VCaP (cell line): ENCODE data around the gene NCKAP5L.

Source experiments
- H3K27ac ChIP-seq: fragments of 450-650 bp; 2 replicates; pipeline ENCODE4 v1.5.1; 2017
- TF ChIP-seq, protein P1 (sequence below): fragments of 450-650 bp; conservative IDR thresholded peaks from 2 replicates; pipeline ENCODE4 v1.5.1; 2017; ENCODE audit warnings: mild to moderate bottlenecking, moderate library complexity

Gene NCKAP5L

DNA sequence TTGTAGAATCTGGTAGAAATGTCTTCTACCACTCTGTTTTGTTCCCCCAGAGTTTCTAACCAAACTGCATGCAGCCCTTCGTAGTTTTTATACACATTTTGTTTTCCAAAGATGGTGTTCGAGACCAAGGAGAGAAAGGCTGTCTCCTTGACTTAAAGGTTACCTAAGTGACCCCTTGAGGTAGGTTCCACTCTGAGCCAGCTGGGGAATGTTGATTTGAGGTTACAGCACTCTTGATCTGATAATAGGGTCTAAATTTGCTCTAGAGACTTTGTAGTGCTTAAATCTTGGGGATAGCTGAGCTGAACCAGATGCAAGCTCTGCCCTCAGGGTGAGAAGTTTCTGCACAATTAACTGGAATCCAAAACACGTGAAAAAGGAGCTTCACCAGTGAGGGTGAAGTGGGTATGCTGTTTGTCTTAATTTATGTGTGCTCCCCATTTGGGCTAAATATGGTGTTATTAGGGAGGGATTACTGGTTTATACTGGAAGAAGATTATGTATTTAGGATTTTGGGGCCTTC lies 83.8 kb downstream of the NCKAP5L start:
- H3K27ac ChIP-seq: peak overlapping the region; percentile 97
- TF ChIP-seq, protein P1, sequence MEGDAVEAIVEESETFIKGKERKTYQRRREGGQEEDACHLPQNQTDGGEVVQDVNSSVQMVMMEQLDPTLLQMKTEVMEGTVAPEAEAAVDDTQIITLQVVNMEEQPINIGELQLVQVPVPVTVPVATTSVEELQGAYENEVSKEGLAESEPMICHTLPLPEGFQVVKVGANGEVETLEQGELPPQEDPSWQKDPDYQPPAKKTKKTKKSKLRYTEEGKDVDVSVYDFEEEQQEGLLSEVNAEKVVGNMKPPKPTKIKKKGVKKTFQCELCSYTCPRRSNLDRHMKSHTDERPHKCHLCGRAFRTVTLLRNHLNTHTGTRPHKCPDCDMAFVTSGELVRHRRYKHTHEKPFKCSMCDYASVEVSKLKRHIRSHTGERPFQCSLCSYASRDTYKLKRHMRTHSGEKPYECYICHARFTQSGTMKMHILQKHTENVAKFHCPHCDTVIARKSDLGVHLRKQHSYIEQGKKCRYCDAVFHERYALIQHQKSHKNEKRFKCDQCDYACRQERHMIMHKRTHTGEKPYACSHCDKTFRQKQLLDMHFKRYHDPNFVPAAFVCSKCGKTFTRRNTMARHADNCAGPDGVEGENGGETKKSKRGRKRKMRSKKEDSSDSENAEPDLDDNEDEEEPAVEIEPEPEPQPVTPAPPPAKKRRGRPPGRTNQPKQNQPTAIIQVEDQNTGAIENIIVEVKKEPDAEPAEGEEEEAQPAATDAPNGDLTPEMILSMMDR: no peak

DNA sequence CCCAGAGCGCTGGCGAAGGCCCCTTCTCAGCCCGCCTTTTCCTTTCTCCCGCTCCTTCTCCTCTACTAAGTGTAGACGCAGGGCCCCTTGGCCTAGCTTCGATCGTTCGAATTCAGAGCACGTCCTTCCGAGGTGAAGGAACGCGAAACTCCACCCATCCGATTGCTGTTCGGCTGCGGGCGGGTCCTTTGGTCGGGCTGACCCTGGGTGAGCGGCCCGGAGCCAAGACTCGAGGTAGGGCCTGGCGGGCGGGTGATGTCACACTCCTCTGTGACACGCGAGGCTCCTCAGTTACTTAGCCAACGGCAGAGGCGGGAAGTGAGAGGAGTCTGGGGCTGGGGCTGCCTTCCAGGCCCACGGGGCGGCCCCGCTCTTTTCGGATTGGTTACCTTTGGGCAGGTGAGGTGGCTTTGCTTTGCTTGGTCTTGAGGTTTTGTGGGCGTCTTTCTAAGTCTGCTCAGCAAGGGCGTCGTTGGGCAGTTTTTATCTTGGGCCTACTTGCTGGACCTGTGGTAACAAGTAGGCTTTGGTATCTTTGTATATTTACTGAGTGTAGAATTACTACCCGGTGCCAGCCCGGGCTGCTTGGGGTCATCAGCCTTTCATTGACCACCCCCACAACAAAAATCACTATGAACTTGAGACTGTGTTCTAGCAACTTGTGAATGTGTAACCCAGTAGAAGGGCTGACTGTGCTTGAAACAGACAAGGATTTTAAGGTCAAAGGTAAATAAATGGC lies 86.2 kb downstream of the NCKAP5L start:
- TF ChIP-seq, protein P1: no peak
- H3K27ac ChIP-seq: peak overlapping the region; percentile 97
